Cardiac septum (tissue), 1 donor: ENCODE measurements around the gene RBP4. TPM values are rescaled to one million over a fixed set of nuclear protein-coding genes. Genes with fewer than 3 reads are reported as not detected.

Experiments
- DNase-seq: peaks from one replicate; pipeline ENCODE4 v3.0.0-alpha.2; 2020; ENCODE audit warnings: low spot score
- intact Hi-C: fragments of 100-400 bp; cut with DNase I; formaldehyde crosslinking; loops from one replicate; pipeline ENCODE4 v1.14.0; 2022
- total RNA-seq: library from RNA; stranded (reverse); fragmentation: NEBNext Ultra II Directional; extraction: Animal tissue kit (Norgen Biotek cat#: 25700); gene quantifications from one replicate; pipeline ENCODE4 v1.2.1, GENCODE V29; 2021
- donor health status: DM: no; HTN: no; CAD: no.

RBP4 gene
- total RNA-seq, 1 donor from 2014 or later = 2.1 TPM

DNA sequence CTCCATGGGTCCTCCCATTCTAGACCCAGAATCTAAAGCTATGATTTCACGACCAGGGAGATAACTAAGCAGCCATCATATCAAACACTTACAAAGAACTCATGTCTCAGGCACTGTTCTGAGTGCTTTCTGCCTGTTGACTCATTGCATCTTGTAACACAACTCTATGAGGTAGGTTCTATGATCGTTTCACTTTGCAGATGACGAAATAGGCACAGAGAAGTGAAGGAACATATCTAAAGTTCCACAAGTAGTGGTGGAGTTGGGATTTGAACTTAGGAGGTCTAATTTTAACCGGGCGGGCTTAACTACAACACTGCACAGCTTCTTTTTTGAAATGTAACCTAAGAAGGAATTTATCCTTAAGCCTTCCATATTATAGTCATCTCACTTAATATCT is 2.9 kb downstream of the RBP4 start:
- no peak for DNase-seq
- intact Hi-C loops = no loop called here

DNA sequence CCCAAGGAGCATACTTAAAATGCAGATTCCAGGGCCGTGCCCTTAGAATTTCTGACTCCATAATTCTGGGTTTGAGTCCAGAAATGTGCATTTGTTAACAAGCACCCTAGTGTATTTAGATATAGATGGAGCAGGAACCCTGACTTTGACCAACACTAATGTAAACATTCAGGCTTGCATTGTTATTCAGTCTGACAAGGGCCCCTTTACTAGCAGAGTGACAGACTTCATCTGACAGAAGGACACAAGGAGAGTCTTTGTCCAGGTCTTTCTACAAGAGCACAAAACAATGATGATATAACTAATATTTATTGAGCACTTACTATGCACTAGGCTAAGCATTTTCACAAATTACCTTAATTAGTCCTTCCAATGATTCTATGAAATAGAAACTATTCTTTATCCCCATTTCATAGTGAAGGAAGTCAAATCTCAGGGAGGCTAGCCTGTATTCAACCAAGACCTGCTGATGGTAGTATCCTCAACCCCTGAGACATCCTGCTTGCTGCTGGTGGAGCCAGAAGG is 3.9 kb downstream of the RBP4 start:
- no peak for DNase-seq
- intact Hi-C loops = no loop called here

DNA sequence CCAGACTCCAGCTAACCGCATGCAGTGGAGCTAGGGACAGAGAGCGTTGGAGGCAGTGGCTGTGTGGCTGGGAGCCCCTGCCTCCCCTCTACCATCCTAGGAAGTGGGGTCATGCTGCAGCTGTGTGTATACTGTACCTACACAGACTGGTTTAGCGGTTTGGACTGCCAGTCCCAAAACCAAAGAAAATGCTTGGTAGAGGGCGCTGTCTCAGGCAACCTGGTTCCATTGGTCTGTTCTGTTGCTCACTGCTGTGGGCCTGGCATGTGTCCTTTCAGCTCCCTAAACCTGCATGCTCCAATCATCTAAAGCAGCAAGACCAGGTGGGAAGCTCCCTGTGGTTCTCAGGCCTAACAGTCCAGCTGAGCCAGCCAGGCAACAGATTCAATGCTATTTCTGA is 4.5 kb downstream of the RBP4 start:
- DNase-seq = no peak

DNA sequence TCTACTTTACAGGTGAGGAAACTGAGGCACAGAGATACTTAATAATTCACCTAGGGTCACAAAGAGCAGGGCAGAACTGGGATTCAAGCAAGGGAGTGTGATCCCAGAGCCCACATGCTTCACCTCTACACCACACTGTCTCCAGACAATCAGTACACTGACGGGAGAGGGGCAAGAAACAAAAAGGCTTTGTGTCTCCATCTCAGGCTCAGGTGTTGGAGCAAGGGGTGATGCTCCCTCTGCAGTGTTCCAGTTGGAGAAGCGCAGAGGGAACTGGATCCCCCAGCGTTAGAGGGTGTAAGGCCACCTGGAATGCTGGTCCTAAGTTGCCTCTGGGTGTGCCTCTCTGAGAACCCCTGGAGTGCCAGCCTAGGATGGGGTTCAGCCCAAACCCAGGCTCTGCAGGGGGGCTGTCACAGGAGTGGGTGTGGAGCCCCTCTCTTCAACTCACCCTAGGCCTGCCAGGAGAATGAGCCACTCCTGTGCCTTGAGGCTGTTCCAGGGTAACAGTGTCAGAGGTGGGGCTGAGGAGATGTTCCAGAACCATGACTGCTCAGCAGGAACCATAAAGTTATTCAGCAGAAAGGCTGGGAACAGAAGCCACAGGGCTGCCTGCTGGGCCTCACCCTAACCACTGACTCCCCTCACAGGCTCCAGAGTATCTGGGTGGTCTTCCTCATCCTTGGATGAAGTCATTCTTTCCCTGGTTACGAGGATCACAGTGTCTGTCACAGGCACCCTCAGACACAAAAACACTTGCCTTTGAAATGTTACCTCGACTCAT is 5.5 kb downstream of the RBP4 start:
- no peak for DNase-seq
- intact Hi-C loops = no loop called here

More for the DNA sequence above, 4.5 kb downstream of the RBP4 start:
- intact Hi-C loops = no loop called here

DNA sequence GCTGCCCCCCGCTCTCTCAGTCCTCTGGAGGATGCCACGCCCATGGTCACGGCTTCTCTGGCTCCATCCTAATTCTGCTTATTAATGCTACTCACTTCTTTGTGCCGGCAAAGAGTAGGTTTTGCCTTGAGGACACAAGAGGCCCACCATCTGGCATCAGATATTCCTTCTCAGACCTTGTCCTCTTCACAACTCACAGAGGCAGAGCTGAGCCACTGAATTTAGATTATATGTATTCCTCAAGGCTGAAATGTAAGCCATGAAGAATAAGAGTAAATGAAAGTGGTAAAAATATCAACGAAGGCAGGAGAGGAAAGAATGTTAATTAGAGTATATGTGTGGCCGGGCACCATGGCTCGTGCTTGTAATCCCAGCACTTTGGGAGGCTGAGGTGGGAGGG is 6.5 kb downstream of the RBP4 start:
- intact Hi-C loops = no loop called here
- DNase-seq = no peak

DNA sequence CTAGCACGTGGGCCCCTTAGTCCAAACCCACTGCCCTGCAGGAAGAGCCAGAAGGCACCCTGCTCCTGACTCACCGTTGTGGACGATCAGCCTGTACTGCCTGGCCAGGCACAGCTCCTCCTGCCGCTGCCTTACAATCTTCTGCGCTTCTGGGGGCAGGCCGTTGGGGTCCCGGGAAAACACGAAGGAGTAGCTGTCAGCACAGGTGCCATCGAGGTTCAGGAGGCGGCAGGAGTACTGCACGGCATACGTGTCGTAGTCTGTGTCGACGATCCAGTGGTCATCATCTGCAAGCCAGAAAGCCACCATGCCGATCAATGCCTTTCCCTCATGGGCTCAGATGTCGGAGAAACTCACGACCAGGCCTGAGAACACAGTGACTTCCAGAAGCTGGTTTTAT is 7.3 kb downstream of the RBP4 start:
- intact Hi-C loops = no loop called here
- no peak for DNase-seq

DNA sequence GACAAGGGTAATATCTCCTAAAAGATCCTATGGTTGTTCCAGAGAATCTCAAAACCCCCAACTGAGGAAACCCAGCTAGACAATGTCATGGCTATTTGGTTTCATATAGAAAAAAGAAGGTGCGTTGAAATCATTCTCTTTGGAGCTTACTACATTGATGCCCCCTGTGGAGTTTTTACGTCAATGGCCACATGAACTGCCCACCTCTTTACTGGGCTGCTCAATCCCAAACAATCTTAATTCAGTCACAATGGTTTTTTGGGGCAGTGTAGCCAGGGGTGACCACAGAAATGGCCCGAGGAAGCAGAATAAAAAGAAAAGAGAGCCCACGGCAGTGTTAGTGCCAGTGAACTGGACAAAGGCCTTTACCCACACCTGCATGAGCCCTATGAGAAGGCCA is 7.8 kb downstream of the RBP4 start:
- intact Hi-C loops = no loop called here
- no peak for DNase-seq

DNA sequence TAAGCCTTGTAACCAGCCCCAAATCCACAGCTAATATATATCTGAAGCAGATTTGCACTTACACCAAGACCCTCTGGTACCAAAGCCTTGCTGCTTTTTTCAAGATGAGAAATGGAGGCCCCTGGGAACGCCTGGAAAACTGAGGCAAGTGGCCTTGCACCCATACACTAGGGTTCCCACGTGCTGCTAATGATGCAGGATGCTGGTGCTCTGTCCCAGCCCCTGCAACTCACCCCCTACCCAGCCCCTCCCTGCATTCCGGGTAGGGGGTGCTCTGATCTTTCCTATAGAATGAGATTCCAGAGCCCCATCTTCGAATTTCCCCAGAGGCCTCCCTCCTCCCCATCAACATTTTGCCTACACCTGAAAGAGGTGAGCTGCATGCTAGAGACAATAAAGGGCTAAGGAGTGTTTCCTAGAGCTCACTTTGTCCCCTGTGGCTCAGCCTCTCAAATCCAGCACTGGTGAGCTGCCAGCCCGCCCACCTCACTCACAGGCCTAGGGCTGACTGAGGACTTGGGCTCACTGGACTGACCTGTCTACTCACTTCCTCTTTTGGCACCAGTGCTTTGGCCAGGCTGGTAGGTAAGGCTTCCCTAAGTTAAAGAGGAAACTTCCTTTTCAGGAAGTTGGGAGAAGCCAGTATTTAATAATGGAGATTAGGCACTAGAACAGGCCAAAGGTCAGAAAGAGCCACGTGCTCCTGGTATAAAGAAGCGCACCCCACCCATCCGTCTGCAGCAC is 9.8 kb downstream of the RBP4 start:
- DNase-seq = no peak
- intact Hi-C loops = no loop called here

DNA sequence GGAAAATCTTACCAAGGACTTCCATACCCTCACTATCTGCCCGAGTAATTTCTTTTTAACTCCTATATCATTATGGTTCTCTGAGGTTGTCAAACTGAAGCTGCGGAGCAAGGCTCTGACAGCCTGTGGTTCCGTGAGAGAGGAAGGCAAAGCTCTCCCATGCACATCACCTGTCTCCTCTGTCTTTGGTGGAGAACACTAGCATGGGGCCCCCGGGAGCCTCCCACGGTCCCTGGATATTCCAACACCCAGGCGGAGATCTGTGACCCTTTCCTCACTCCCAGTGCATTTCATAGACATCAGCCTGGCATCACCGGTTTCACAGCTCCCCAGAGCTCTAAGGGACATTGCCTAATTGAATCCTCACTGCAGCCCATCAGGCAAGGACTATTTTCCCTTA is 10.4 kb downstream of the RBP4 start:
- intact Hi-C loops = no loop called here
- no peak for DNase-seq

DNA sequence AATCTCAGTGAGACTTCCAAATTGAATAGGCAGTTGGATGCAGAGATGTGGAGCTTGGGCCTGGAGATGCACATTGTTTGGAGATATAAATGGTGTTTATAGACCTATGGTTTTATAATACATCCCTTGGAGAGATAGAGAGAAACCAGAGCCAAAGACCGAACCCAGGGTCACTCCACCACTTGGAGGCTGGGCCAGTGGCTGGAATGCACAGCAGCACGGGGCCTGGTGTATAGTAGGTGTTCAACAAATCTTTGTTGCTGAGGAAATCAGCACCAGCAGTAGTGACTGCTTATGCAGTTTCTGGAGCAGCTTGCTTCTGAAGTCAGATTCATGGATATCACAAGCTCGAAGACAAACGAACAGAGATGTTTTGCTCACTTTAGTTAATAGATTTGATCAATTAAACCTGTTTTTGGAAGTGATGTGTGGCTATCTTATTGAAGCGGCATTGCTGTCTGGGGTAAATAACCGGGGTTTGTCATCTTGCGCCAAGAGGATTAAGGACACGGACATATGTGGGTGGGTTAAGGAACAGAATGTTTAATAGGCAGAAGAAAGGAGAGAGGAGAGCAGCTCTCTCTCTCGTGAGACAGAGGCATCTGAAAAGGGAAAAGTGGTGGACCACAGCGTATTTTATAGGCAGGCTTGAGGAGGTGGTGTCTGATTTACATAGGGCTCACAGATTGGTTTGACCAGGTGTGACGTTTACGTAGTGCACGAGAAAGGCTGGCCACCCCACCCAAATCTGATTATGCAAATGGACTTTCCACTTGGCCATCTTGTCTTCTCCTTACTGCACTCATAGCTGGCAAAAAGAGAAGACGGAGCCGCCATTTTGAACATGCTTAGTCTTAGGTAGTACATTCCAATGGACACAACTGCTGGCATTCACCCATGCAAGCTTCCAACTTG is 11.1 kb downstream of the RBP4 start:
- intact Hi-C loops = no loop called here

DNA sequence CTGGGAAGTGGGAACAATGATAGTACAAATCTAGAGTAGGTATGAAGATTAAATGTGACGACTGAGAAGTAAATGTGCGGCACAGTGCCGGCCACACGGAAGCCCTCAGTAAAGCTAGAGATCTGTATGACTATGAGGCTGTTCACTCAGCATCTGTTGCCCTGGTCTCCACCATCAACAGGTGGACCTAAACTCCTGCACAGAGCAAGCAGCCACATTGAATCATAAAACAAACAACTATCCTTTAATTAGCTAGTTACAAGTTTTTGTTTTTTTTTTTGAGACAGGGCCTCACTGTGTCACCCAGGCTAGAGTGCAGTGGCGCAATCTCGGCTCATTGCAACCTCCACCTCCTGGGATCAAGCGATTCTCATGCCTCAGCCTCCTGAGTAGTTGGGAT is 16.6 kb downstream of the RBP4 start:
- no peak for DNase-seq
- intact Hi-C loops = no loop called here

More for the DNA sequence above, 11.1 kb downstream of the RBP4 start:
- no peak for DNase-seq

DNA sequence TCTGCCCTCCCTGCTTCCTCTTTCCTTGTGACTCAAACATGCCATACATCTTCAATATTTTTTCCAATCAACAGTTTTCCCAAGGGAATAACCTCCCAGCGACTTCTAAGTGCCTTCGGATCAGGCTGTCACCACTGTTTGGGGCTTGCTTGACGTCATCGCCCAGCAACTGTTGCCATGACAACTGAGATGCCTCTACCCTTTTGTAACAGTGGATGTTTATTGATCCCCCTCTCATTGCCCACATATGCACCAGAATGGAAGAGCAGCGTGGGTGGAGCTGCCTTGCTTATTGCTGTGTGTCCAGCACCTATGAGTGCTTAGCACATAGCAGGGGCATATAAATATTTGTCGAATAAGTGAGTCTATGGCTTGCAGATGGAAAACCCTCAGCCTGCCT is 20.2 kb downstream of the RBP4 start:
- intact Hi-C loops = no loop called here
- no peak for DNase-seq

DNA sequence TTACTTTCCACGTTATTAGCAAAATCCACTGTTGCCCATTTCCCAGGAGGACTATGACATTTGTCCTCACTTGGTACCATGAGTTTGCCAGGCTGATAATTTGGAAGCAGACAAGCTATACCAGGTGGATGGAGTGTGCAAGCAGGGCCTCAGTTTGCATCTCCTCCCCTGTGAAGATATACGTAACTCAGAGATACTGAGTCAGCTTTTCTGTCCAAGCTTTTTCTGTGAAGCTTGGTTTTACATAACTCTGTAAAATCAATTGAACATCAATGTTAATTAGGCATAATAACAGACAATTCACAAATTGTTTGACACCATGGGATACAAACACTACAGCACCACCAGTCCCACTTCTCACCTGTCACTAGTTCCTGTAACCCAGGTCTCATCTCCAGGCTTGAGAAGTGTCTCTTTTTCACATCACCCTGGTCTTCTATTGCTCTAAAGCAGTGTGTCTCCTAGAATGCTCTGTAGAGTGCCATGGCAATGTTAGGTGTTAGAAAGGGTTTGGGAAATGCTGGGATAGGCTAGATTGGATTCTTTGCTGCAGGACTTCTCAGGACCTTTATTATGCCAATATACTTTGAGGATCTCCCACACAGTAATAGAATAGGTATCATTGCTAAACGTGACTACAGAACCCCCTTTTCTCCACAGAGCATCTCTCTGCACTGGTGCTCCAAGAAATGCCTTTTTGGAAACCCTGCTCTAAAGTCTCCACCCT is 20.9 kb downstream of the RBP4 start:
- intact Hi-C loops = no loop called here

DNA sequence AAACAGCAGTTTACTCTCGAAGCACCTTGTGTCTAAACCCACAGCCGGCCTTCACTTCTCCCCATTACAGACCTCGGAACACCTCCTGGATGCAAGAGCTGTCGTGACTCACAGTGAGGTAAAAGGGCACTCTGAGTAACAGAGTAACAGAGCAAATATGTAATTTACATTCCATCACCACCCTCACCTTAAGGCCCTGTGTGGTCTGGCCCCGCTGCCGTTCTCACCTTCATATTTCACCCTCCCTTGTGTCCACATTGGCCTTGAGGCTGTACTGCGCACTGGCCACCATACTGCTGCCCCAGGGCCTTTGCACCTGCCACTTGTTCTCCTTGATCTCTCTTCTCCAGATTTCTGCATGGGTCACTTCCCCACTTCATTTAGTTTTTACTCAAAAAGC is 21.9 kb downstream of the RBP4 start:
- no peak for DNase-seq
- intact Hi-C loops = no loop called here

More for the DNA sequence above, 20.9 kb downstream of the RBP4 start:
- no peak for DNase-seq

DNA sequence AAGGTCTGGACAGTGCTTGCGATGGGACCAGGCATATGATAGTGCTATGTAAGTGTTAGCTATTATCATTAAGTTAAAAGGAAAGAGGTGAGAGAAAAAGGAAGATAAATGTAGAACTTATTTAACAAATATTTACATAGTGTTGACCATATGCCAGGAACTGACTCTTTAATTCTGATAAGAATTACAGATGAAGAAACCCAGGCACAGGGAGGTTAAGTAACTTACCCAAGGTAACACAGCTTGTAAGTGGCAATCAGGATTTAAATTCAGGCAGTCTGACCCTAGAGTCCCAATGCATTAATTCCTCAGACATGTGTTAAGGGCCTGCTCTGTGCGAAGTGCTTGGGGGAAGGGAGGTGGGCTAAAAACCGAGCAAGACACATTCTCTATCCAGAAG is 23.5 kb downstream of the RBP4 start:
- no peak for DNase-seq
- intact Hi-C loops = no loop called here

DNA sequence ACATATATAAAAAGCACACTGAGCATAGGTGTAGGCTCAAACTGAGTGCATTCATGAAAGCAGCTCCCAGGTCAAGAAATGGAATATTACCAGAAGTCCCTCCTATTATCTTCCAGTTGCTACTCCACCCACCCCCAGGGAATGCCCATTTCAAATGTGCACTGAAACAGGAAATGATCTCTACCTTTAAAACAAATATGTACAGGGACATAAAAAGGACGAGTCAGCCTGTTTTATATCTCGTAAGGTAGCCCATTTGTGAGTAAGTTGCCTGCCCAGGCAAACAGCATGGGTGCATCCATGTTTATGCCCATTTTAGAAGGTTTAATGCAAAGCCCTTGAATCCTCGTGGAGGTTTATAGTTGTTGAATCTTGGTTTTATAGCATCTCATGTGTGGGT is 24.1 kb downstream of the RBP4 start:
- intact Hi-C loops = no loop called here
- no peak for DNase-seq

DNA sequence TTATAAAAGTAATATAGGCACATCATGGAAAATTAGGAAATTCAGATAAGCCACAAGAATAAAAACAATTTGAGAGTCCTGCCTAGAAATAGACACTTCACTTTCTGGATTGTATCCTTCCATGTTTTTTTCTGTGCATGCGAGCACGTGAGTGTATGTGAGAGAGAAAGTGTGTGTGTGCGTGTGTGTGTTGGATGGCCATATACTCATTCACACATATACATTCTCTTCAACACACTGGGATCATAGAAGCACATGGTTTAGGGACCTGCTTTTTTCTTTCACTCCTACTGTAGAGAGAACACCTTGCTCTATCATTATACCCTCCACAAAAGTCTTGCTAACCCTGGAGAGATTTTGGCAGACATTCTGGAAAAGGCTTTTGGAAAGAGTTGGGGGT is 27.1 kb downstream of the RBP4 start:
- no peak for DNase-seq
- intact Hi-C loops = no loop called here

DNA sequence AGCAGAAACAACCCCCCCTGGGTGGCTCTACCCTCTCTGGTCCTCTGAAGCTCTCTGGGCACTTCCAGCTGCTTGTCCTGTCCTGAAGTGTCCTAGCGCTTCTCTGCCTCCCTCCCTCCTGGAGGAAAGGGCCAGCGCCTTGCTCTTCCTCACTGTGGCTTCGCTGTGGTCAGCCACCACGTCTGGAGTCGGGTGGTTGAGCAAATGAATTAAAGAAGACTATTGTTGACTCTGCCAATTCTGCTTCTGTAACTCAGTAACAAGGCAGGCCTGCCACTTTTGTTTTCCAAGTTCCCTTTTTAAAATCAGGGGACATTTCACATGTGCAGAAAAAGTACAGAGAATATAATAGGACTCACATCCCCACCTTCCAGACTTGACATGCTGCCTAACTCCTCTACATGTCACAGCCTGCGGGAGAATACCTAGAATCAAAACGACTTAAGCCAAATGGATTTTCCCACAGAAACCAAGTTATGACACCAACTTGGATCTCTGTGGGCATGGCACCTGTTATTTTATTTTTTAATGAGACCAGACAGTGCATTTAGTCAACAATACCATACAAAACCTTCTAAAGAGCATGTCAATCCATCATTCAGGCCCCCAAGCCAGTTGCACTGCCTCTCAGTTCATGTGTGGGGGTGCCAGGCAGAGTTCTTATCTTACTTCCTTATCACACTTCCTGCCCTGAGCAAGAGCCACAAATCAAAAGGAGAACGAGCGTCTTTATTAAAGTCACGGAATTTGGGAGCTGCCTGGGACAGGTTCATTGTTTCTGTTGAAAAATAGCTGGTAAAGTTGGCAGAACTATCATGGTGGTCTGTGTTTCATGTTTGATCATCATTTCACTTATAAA is 27.8 kb downstream of the RBP4 start:
- no peak for DNase-seq
- intact Hi-C loops = no loop called here
